GM12878 (cell line): ENCODE measurements around the gene ELAVL2. TPM values are rescaled to one million over a fixed set of nuclear protein-coding genes. Genes with fewer than 3 reads are reported as not detected.

Experiments
- ATAC-seq: fragments of 200-7000 bp; cut with Tn5 transposase; 3 replicates; pipeline ENCODE4 v1.9.1; 2020; ENCODE audit warnings: mild to moderate bottlenecking, moderate library complexity
- BruUV-seq: library from RNA; stranded (reverse); fragments of 400-500 nt; replicated peaks from 2 replicates; lab custom pipeline; 2021; lab: Mats Ljungman, UMichigan
- CTCF ChIA-PET: fragments of 300-600 bp; sonication (Branson Sonifier 250); formaldehyde crosslinking; extraction: SDS; loops from one replicate; lab custom pipeline; 2021; ENCODE audit warnings: inconsistent platforms; lab: Yijun Ruan, JAX
- POLR2A ChIA-PET: fragments of 350-600 bp; formaldehyde crosslinking; extraction: SDS; loops from one replicate; lab custom pipeline; 2021; ENCODE audit warnings: inconsistent platforms; lab: Charles Lee
- RAD21 ChIA-PET: fragments of 300-600 bp; sonication (Branson Sonifier 250); formaldehyde crosslinking; loops from one replicate; lab custom pipeline; 2023; ENCODE audit warnings: antibody characterized with exemption; ENCODE audit not compliant: unreplicated experiment; lab: Charles Lee
- SMC1A ChIA-PET: fragments of 300-600 bp; sonication (Branson Sonifier 250); formaldehyde crosslinking; loops from one replicate; lab custom pipeline; 2023; ENCODE audit not compliant: unreplicated experiment, uncharacterized antibody; lab: Charles Lee
- DNase-seq: peaks from one replicate; pipeline ENCODE4 v3.0.0-alpha.2; 2011; ENCODE audit warnings: low read depth, low spot score
- FAIRE-seq: peaks from 3 replicates; lab custom pipeline; 2011; peaks lifted over from hg19 to GRCh38; lab: Jason Lieb, UNC
- H2AFZ ChIP-seq: 2 replicates; pipeline ENCODE4 v1.6.0; 2011; ENCODE audit warnings: low read depth, low read length, control low read depth; ENCODE audit not compliant: control insufficient read depth
- H3K27ac ChIP-seq: 2 replicates; pipeline ENCODE4 v1.5.1; 2011; ENCODE audit warnings: control low read depth; ENCODE audit not compliant: control insufficient read depth, insufficient read depth
- H3K27me3 ChIP-seq, 2 experiments: replicated peaks in 1 of 2; 2 replicates each; pipeline versions ENCODE4 v1.6.0 to v1.6.1; 2011; ENCODE audit warnings: low read length in 1 of 2; ENCODE audit not compliant: control insufficient read depth in 2 of 2, insufficient read depth in 2 of 2
- H3K36me3 ChIP-seq, 2 experiments: 2 replicates each; pipeline ENCODE4 v1.5.1; 2011; ENCODE audit warnings: low read length in 1 of 2; ENCODE audit not compliant: control insufficient read depth in 2 of 2, insufficient read depth in 2 of 2
- H3K4me1 ChIP-seq: 2 replicates; pipeline ENCODE4 v1.6.1; 2011; ENCODE audit warnings: mild to moderate bottlenecking, low read length, moderate library complexity, mixed read lengths; ENCODE audit not compliant: control insufficient read depth, insufficient read depth
- H3K4me2 ChIP-seq: 2 replicates; pipeline ENCODE4 v1.6.0; 2011; ENCODE audit warnings: control low read depth; ENCODE audit not compliant: control insufficient read depth, insufficient read depth
- H3K4me3 ChIP-seq: fragments of 200-600 bp; sonication (generic); 2 replicates; pipeline ENCODE4 v1.5.1; 2016
- H3K79me2 ChIP-seq: 2 replicates; pipeline ENCODE4 v1.6.0; 2011; ENCODE audit warnings: low read length; ENCODE audit not compliant: control insufficient read depth, insufficient read depth
- H3K9ac ChIP-seq: 2 replicates; pipeline ENCODE4 v1.8.0; 2011; ENCODE audit warnings: low read length, control low read depth, mixed read lengths; ENCODE audit not compliant: control insufficient read depth, insufficient read depth
- H3K9me3 ChIP-seq: replicated peaks from 3 replicates; pipeline ENCODE4 v1.5.1; 2011; ENCODE audit warnings: mild to moderate bottlenecking, low read length; ENCODE audit not compliant: control insufficient read depth, insufficient read depth
- H4K20me1 ChIP-seq: 2 replicates; pipeline ENCODE4 v1.6.0; 2011; ENCODE audit not compliant: control insufficient read depth, insufficient read depth
- BACH1 ChIP-seq: fragments of 450-650 bp; IDR thresholded peaks from 2 replicates; pipeline ENCODE4 v1.6.1; 2017; ENCODE audit warnings: mild to moderate bottlenecking, borderline replicate concordance
- BHLHE40 ChIP-seq, 2 experiments: fragments of 450-650 bp in 1 of 2; IDR thresholded peaks; 2 replicates each; pipeline ENCODE4 v1.6.1; 2011 to 2017; ENCODE audit warnings: low read depth in 2 of 2, borderline replicate concordance in 1 of 2, improper control_type of control experiment in 1 of 2, low read length in 1 of 2, mild to moderate bottlenecking in 1 of 2
- CHD1 ChIP-seq: IDR thresholded peaks from 2 replicates; pipeline ENCODE4 v1.6.1; 2012; ENCODE audit warnings: low read depth, low read length, improper control_type of control experiment
- CREM ChIP-seq: IDR thresholded peaks from 2 replicates; pipeline ENCODE4 v1.6.1; 2014; ENCODE audit warnings: antibody characterized with exemption, low read depth
- ESRRA ChIP-seq: IDR thresholded peaks from 2 replicates; pipeline ENCODE4 v1.6.1; 2012; ENCODE audit warnings: mild to moderate bottlenecking, low read length, improper control_type of control experiment
- MLLT1 ChIP-seq: fragments of 450-650 bp; IDR thresholded peaks from 2 replicates; pipeline ENCODE4 v1.6.1; 2016; ENCODE audit warnings: mild to moderate bottlenecking
- MYC ChIP-seq: IDR thresholded peaks from 2 replicates; pipeline ENCODE4 v1.6.1; 2011; ENCODE audit warnings: mild to moderate bottlenecking, low read length, moderate library complexity, inconsistent platforms; ENCODE audit not compliant: insufficient read depth, insufficient replicate concordance, insufficient read length, severe bottlenecking
- NFIC ChIP-seq: IDR thresholded peaks from 2 replicates; pipeline ENCODE4 v1.6.1; 2012; ENCODE audit warnings: low read depth, mild to moderate bottlenecking, inconsistent platforms, low read length, moderate library complexity
- STAT1 ChIP-seq: fragments of 450-650 bp; conservative IDR thresholded peaks from 2 replicates; pipeline ENCODE4 v1.6.1; 2014; ENCODE audit warnings: antibody characterized with exemption, mild to moderate bottlenecking
- USF2 ChIP-seq: IDR thresholded peaks from 2 replicates; pipeline ENCODE4 v1.6.1; 2011; ENCODE audit warnings: low read depth, low read length, improper control_type of control experiment, borderline replicate concordance
- ZNF592 ChIP-seq: fragments of 450-650 bp; IDR thresholded peaks from 2 replicates; pipeline ENCODE4 v1.6.1; 2017; ENCODE audit warnings: mild to moderate bottlenecking, moderate library complexity
- WGBS: methylation state at CpG from one replicate; pipeline ENCODE4 v1.1.6; 2016; ENCODE audit warnings: low lambda C conversion rate; ENCODE audit not compliant: insufficient replicate concordance, insufficient coverage; ENCODE audit errors: missing lambda C conversion rate; 5-methylcytosine and 5-hydroxymethylcytosine counted together
- in situ Hi-C: fragments of 300-500 bp; cut with MboI; formaldehyde crosslinking; loops from 9 replicates; pipeline ENCODE4 v1.14.3; 2018; ENCODE audit warnings: mixed read lengths
- intact Hi-C: fragments of 100-400 bp; cut with micrococcal nuclease; formaldehyde crosslinking; loops from one replicate; pipeline ENCODE4 v1.14.2; 2022; ENCODE audit not compliant: unreplicated experiment
- polyA plus RNA-seq, 11 experiments: library from polyadenylated mRNA; depleted of rRNA in 4 of 11; unstranded in 6 of 11; stranded (reverse) in 5 of 11; fragments of >200 nt; fragmentation: Nextera tagmentation in 4 of 11; fragmentation: Illumina TruSeq in 1 of 11; extraction: Ambion mirVana in 4 of 11; extraction: Trizol in 1 of 11; gene quantifications; 1 replicate in 1 of 11; 2 replicates in 10 of 11; pipeline versions ENCODE4 v1.2.1 to v1.2.3, GENCODE V29; 2011 to 2016; ENCODE audit warnings: inconsistent platforms in 2 of 11, missing spikeins in 2 of 11, low read depth in 1 of 11
- total RNA-seq, 4 experiments: library from RNA; depleted of rRNA in 3 of 4; stranded (reverse); fragments of >200 nt in 3 of 4; fragmentation: Illumina TruSeq in 1 of 4; extraction: Trizol in 1 of 4; gene quantifications; 2 replicates each; pipeline versions ENCODE4 v1.2.1 to v1.2.3, GENCODE V29; 2013 to 2021
- TF ChIP-seq, protein P1 (sequence below): fragments of 450-650 bp; IDR thresholded peaks from 2 replicates; pipeline ENCODE4 v1.6.1; 2017; ENCODE audit warnings: low read depth, mild to moderate bottlenecking, moderate library complexity
- TF ChIP-seq, protein P2 (sequence below): fragments of 450-650 bp; IDR thresholded peaks from 2 replicates; pipeline ENCODE4 v1.6.1; 2014; ENCODE audit warnings: mild to moderate bottlenecking
- TF ChIP-seq, protein P3 (sequence below): IDR thresholded peaks from 2 replicates; pipeline ENCODE4 v1.6.1; 2012; ENCODE audit warnings: low read depth, low read length, improper control_type of control experiment

The ELAVL2 gene
- total and polyA plus RNA-seq, 10 of the 15 experiments (the other 5 are each of a cell fraction or from before 2014, with no cell fraction given), result 0.24 to 2.6 (median 0.76) TPM

GRCh38 chr9:23682352-23682751 lies 143.7 kb downstream of the ELAVL2 start:
- FAIRE-seq (no peak), ATAC-seq (no peak), DNase-seq (no peak)
- no peaks in the 10 kb centered on the region for H3K36me3 ChIP-seq
- POLR2A ChIA-PET, result interaction anchor here (0.7 to 1.6 kb wide), 2 partner anchors 9 to 20 kb away, joined by 3 to 5 read pairs; no protein-coding TSS in a partner anchor
- no peak overlapping the region for H3K27ac ChIP-seq
- H4K20me1 ChIP-seq, result no peaks in the 10 kb centered on the region
- no peak overlapping the region for H3K4me2 ChIP-seq
- H3K4me3 ChIP-seq, result no peak overlapping the region
- H2AFZ ChIP-seq, result no peak overlapping the region
- in situ Hi-C loops (no loop called here), intact Hi-C loops (no loop called here)
- H3K79me2 ChIP-seq, result no peaks in the 10 kb centered on the region
- SMC1A ChIA-PET, result interaction anchor here (0.7 to 1.7 kb wide), 7 partner anchors 10 to 100 kb away, joined by 3 to 5 read pairs (median 4); no protein-coding TSS in a partner anchor
- RAD21 ChIA-PET, result interaction anchor here (2.1 kb wide), 1 partner anchor 95 kb away, joined by 8 read pairs; no protein-coding TSS in a partner anchor
- H3K4me1 ChIP-seq, result no peaks in the 10 kb centered on the region
- H3K9me3 ChIP-seq, result no peaks in the 10 kb centered on the region
- WGBS, result 33% methylated on average over 9 of the region's 9 CpGs
- no TSS peak for BruUV-seq
- no peaks in the 10 kb centered on the region for H3K27me3 ChIP-seq
- CTCF ChIA-PET, result interaction anchor here (0.8 kb wide), 1 partner anchor 18 kb away, joined by 3 read pairs; no protein-coding TSS in a partner anchor
- no peak overlapping the region for H3K9ac ChIP-seq
- no peak for TF ChIP-seq MYC
- TF ChIP-seq CHD1, result no peak
- no peak for TF ChIP-seq USF2
- TF ChIP-seq, protein P1, sequence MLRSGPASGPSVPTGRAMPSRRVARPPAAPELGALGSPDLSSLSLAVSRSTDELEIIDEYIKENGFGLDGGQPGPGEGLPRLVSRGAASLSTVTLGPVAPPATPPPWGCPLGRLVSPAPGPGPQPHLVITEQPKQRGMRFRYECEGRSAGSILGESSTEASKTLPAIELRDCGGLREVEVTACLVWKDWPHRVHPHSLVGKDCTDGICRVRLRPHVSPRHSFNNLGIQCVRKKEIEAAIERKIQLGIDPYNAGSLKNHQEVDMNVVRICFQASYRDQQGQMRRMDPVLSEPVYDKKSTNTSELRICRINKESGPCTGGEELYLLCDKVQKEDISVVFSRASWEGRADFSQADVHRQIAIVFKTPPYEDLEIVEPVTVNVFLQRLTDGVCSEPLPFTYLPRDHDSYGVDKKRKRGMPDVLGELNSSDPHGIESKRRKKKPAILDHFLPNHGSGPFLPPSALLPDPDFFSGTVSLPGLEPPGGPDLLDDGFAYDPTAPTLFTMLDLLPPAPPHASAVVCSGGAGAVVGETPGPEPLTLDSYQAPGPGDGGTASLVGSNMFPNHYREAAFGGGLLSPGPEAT, result no peak
- no peak for TF ChIP-seq STAT1
- TF ChIP-seq, protein P2, sequence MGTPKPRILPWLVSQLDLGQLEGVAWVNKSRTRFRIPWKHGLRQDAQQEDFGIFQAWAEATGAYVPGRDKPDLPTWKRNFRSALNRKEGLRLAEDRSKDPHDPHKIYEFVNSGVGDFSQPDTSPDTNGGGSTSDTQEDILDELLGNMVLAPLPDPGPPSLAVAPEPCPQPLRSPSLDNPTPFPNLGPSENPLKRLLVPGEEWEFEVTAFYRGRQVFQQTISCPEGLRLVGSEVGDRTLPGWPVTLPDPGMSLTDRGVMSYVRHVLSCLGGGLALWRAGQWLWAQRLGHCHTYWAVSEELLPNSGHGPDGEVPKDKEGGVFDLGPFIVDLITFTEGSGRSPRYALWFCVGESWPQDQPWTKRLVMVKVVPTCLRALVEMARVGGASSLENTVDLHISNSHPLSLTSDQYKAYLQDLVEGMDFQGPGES, result no peak
- TF ChIP-seq ZNF592, result no peak
- TF ChIP-seq MLLT1, result no peak
- TF ChIP-seq CREM, result no peak
- no peak for TF ChIP-seq BACH1
- TF ChIP-seq ESRRA, result no peak
- TF ChIP-seq BHLHE40 (IDR thresholded peaks at IDR 0.05; ENCODE audit: borderline replicate concordance in 1 of 2, low read depth in 2 of 2, low read length in 1 of 2), result no peak
- TF ChIP-seq NFIC, result no peak
- TF ChIP-seq, protein P3, sequence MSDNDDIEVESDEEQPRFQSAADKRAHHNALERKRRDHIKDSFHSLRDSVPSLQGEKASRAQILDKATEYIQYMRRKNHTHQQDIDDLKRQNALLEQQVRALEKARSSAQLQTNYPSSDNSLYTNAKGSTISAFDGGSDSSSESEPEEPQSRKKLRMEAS, result no peak
